AG04450 (cell line): ENCODE results near the gene FAAP20. TPM values are rescaled to one million over a fixed set of nuclear protein-coding genes. Genes with fewer than 3 reads are reported as not detected.

Source experiments
- CTCF ChIA-PET: fragments of 300-600, 350-600 bp; formaldehyde crosslinking; extraction: SDS; loops from one replicate; lab custom pipeline; 2022; ENCODE audit warnings: antibody characterized with exemption, inconsistent platforms; lab: Charles Lee
- POLR2A ChIA-PET: fragments of 350-600 bp; formaldehyde crosslinking; extraction: SDS; loops from one replicate; lab custom pipeline; 2021; ENCODE audit warnings: antibody characterized with exemption, inconsistent platforms; lab: Yijun Ruan, JAX
- DNase-seq: peaks from one replicate; pipeline ENCODE4 v3.0.0-alpha.2; 2011; ENCODE audit warnings: low read depth, low spot score
- H3K27ac ChIP-seq: one replicate; pipeline ENCODE4 v1.5.1; 2012; ENCODE audit warnings: low read depth, low read length, control low read depth
- H3K27me3 ChIP-seq: one replicate; pipeline ENCODE4 v1.6.0; 2012; ENCODE audit warnings: low read length; ENCODE audit not compliant: control insufficient read depth, insufficient read depth
- H3K4me3 ChIP-seq: 2 replicates; pipeline ENCODE4 v1.5.1; 2011; ENCODE audit warnings: mild to moderate bottlenecking, low read depth, low read length, control low read depth
- H3K9me3 ChIP-seq: 2 replicates; pipeline ENCODE4 v1.5.1; 2012; ENCODE audit warnings: low read length; ENCODE audit not compliant: control insufficient read depth, insufficient read depth
- CTCF ChIP-seq: IDR thresholded peaks from 2 replicates; pipeline ENCODE4 v1.5.1; 2011; ENCODE audit warnings: low read depth, low read length, control low read depth, inconsistent platforms
- polyA plus RNA-seq: library from polyadenylated mRNA; depleted of rRNA; stranded (reverse); fragments of >200 nt; gene quantifications from 2 replicates; pipeline ENCODE4 v1.2.3, GENCODE V29; 2011

The FAAP20 gene
- polyA plus RNA-seq, 1 experiment, result 9.7 TPM

DNA sequence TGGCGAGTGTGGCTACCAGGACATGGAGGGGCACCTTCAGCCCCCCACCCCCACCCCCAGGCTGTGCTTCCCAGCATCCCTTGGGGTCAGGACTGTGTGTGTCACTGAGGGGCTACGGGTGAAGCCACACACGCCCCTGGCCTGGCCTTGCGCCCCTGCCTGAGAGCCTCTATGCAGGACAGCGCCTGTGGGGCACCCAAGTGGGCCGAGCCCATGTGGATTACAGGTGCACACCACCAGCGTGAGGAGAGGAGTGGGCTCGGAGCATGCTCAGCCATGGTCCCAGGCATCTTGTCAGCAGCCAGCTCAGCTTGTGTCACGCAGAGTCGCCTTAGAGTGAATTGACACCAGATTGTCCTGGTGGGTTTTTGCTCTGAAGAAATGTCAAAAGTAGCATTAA lies 27.9 kb downstream of the FAAP20 start:
- ChIA-PET CTCF (interaction anchor here (3.7 kb wide), 1 partner anchor 7 kb away, joined by 41 read pairs; no protein-coding TSS in a partner anchor), POLR2A (interaction anchor here (0.5 kb wide), 1 partner anchor 9 kb away, joined by 4 read pairs; no protein-coding TSS in a partner anchor)
- peaks cover 5% of the 10 kb centered on the region for H3K27me3 ChIP-seq
- no peak overlapping the region for H3K4me3 ChIP-seq
- peaks cover 19% of the 10 kb centered on the region; the same call in 1 of the 2 replicates for H3K9me3 ChIP-seq
- DNase-seq, result no peak
- H3K27ac ChIP-seq, result no peak overlapping the region
- TF ChIP-seq CTCF, result no peak

DNA sequence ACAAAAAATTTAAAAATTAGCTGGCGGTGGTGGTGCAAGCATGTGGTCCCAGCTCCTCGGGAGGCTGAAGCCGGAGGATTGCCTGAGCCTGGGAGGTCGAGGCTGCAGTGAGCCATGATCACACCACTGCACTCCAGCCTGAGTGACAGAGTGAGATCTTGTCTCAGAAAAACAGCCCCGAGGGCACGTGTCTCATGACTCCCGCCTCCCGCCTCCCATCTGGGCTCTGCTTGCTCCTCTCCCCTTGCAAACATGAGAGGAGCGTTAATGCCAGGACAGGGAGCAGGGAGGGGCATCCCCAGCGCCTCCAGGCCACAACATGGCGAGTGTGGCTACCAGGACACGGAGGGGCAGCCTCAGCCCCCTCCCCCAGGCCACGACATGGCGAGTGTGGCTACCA lies 28.3 kb downstream of the FAAP20 start:
- H3K4me3 ChIP-seq, result no peak overlapping the region
- CTCF ChIA-PET, result interaction anchor here (3.7 kb wide), 1 partner anchor 8 kb away, joined by 41 read pairs; no protein-coding TSS in a partner anchor
- peaks cover 5% of the 10 kb centered on the region for H3K27me3 ChIP-seq
- no peak for TF ChIP-seq CTCF
- H3K9me3 ChIP-seq, result peaks cover 19% of the 10 kb centered on the region; the same call in 1 of the 2 replicates
- no peak for DNase-seq
- POLR2A ChIA-PET, result no interaction called here
- no peak overlapping the region for H3K27ac ChIP-seq

DNA sequence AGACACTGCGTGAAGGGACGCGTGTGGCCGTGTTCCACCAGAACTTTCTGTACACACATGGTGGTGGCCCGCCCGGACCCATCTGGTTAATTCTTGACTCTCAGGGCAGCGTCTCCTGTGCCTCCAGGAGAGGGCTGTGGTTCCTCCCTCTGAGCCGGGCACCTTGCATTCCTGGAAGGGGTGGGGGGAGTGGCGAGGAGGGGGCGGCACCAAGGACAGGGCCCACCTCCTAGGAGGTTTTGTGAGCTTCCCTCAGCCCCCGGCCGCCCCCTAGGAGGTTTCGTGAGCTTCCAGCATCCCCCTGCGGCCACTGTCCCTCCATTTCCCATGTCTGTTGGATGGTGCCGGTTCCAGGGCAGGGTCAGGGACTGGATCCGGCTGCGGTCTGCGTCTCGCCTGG lies 28.9 kb downstream of the FAAP20 start:
- ChIA-PET POLR2A (no interaction called here), CTCF (interaction anchor here (3.7 kb wide), 1 partner anchor 9 kb away, joined by 41 read pairs; no protein-coding TSS in a partner anchor)
- Histone ChIP-seq H3K4me3 (no peak overlapping the region), H3K27me3 (peaks cover 7% of the 10 kb centered on the region), H3K9me3 (peaks cover 19% of the 10 kb centered on the region; the same call in 1 of the 2 replicates), H3K27ac (no peak overlapping the region)
- no peak for TF ChIP-seq CTCF
- no peak for DNase-seq

DNA sequence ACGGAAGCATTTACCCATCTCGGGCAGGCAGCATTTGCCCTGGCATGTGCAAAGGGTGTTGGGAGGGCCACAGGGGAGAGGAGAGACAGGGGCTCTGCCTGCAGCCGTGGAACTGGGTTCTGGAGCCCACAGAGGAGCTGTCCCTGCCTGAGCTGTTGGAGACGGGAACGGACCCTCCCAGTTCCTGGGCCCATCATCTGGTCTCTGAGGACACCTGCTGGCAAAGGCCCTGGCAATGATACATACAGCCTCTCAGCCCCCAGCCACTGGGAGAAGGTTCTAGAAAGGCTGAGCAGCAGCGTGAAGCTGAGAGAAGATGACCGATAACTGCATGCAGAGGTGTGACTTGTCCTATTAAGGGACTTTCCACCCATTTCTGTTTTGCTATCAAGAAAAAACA lies 31.4 kb downstream of the FAAP20 start:
- peaks cover 7% of the 10 kb centered on the region for H3K27me3 ChIP-seq
- TF ChIP-seq CTCF, result peak; percentile 36; the same call in 1 of the 2 replicates
- POLR2A ChIA-PET, result no interaction called here
- H3K4me3 ChIP-seq, result no peak overlapping the region
- CTCF ChIA-PET, result interaction anchor here (0.9 to 3.7 kb wide), 3 partner anchors 11 to 202 kb away, joined by 3 to 41 read pairs (median 3); no protein-coding TSS in a partner anchor
- no peak for DNase-seq
- H3K27ac ChIP-seq, result no peak overlapping the region
- peaks cover 19% of the 10 kb centered on the region; the same call in 1 of the 2 replicates for H3K9me3 ChIP-seq

DNA sequence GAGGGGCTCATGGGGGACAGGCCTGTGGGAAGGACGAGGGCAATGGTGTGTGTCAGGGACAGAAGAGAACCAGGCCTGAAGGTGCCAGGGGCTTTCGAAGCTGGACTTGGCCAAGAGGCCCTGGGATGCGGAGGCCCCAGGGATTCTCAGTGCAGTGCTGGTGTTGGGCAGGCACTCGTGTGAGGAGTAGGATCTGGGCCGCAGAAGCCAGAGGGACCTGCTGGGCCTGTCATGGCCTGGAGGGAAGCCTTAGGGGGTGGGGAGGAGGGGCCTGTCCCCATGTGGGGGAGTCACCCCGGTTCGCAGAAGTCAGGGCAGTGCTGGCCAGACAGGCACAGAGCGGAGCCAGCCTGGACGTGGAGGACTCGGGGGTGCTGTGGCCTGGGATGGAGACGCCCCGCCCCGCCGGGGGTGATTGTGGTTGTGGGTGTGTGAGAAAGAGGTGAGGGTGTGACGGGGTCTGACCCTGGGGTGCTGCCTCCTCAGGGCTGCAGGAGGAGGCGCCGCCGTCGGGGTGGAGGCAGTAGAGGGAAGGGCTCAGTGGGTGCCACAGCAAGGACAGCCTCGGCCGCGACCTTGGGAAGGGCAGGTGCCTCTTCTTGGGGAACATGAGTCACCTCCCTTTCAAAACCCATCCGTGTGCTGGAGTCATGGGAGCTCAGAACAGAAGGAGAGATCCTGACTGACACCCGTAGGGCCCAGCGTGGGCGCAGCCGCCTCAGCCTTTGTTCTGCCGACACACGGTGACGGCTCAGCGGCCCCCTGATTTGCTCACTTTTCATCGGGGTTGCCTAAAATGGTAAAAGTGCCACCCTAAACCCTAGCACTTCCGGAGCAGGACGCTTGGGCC lies 33.9 kb downstream of the FAAP20 start:
- CTCF ChIA-PET, result interaction anchor here (2.7 kb wide), 1 partner anchor 14 kb away, joined by 10 read pairs; no protein-coding TSS in a partner anchor
- TF ChIP-seq CTCF, result no peak

More for the DNA sequence above, 33.9 kb downstream of the FAAP20 start:
- no peak overlapping the region for H3K27ac ChIP-seq
- no peak overlapping the region for H3K4me3 ChIP-seq
- POLR2A ChIA-PET, result no interaction called here
- DNase-seq, result no peak
- peaks cover 2% of the 10 kb centered on the region for H3K27me3 ChIP-seq
- H3K9me3 ChIP-seq, result peaks cover 16% of the 10 kb centered on the region; the same call in 1 of the 2 replicates
